HG03159 (cell line): ENCODE measurements around the gene CEP295NL.
"Not testable (repeated sequence)": the region's sequence is repeated elsewhere in the genome, so short reads cannot be mapped to it uniquely, and the experiment has no call there.

ENCODE experiments used
- ATAC-seq: cut with Tn5 transposase; IDR thresholded peaks from one replicate; pipeline ENCODE4 v1.9.1; 2021; ENCODE audit warnings: mild to moderate bottlenecking, moderate library complexity; ENCODE audit not compliant: unreplicated experiment

Gene CEP295NL

DNA sequence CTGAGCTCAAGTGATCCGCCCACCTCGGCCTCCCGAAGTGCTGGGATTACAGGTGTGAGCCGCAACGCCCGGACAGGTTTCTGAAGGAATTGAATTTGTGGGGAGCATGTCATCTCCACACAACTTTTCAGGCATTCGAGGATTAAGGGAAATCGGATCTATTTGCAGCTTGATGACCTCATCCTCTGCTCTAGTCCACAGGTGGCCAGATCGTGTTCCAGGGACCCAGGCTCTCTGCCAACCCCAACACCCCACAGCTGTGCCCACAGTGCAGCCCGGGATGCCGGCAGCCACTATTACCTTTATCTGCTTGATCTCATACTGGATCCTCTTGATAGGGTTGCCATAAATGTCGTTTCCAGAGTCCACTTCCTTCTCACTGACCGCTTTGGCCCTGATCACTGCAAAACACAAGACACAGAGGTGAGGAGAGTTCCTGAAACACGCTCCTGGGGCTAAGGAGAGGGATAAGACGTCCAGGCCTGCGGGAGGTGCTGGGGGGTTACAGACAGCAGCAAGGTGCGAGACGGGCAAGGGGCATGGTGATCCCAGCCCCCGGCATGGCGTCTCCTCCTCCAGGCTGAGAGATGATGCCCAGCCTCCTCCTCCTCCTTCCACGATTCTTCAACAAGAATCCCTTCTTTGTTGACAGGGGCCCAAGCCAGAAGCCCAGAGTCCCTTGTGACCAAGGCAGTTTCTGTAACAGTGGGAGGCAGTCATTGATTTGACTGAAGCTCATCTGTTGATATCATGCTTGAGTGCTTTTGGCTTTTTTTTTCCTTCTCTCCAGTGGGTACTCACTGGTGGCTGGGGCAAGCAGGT, 29.3 kb downstream of the CEP295NL start:
- ATAC-seq = no peak

DNA sequence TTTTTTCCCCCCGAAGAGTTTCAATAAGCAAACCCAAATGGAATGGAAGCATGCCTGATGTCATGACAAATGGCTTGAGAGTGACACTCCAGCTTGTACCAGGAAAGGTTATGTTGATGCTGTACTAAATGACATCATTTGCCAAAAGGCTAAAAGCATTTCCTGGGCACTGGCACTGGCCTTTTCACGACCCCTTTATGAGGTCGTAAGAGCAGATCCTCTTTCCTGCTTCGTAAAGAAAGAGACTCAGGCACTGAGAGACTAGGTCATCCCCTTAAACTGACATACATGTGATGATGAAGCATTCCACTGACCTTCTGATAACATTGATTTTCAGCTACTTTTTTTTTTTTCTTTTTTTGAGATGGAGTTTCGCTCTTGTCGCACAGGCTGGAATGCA, 30.5 kb downstream of the CEP295NL start:
- no peak for ATAC-seq

GRCh38 chr17:78870621-78871020, 32.4 kb downstream of the CEP295NL start:
- ATAC-seq = no peak

GRCh38 chr17:78868391-78868790, 34.6 kb downstream of the CEP295NL start:
- ATAC-seq = no peak

DNA sequence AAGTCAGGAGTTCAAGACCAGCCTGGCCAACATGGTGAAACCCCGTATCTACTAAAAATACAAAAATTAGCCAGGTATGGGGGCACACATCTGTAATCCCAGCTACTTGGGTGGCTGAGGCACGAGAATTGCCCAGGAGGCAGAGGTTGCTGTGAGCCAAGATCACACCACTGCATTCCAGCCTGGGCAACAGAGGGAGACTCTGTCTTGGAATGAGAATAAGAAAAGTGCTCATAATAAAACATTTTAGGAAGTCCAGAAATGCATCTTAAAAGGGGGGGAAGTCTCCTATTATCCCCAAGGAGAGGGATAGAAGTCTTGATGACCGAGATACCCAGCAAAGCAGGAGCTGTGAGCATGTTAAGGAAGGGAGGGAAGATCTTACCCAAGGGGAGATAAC, 36.0 kb downstream of the CEP295NL start:
- not testable (repeated sequence) for ATAC-seq

GRCh38 chr17:78865682-78866390, 37.2 kb downstream of the CEP295NL start:
- no peak for ATAC-seq

- no peak for ATAC-seq
Observed at GRCh38 chr17:78864117-78864516, 38.9 kb downstream of the CEP295NL start.

- no peak for ATAC-seq
Observed at GRCh38 chr17:78862073-78863023, 40.7 kb downstream of the CEP295NL start.

DNA sequence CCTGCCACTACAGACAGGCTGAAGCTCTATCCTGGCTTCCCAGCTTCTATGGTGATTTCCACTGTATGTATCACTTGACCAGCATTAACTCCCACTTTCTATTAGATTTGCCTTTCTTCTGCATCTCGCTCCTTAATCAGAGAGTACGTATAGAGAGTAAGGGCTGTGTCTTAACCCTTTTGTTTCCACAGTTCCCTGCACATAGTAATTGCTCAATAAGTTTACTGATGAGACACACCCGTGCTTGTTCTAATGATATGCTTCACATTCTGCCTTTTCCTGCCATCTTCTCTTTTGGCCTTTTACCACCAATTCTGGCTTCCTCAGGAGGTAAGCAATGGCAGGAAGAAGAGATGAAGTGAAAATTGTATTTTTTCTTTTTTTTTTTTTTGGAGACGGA, 41.8 kb downstream of the CEP295NL start:
- ATAC-seq = no peak

GRCh38 chr17:78859051-78859450, 44.0 kb downstream of the CEP295NL start:
- ATAC-seq = no peak

DNA sequence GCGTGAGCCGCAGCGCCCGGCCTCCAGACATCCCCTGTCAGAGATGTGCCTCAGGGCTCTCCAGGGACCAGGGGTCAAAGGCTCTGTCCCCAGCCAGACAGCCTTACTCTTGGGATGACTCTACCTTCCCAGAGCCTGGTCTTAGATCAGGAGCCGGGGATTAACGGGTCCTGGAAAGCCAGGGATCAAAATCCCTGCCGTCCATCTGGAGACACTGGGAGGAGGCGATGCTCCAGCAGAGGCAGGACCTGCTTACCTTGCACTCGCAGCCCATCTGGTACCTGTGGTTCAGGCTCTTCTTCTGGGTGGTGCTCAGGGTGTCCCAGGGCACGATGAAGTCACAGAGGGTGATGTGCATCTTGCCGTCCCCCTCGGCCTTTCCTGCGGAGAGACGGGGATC, 45.7 kb downstream of the CEP295NL start:
- ATAC-seq = no peak

- no peak for ATAC-seq
Observed at GRCh38 chr17:78855561-78856165, 47.3 kb downstream of the CEP295NL start.

DNA sequence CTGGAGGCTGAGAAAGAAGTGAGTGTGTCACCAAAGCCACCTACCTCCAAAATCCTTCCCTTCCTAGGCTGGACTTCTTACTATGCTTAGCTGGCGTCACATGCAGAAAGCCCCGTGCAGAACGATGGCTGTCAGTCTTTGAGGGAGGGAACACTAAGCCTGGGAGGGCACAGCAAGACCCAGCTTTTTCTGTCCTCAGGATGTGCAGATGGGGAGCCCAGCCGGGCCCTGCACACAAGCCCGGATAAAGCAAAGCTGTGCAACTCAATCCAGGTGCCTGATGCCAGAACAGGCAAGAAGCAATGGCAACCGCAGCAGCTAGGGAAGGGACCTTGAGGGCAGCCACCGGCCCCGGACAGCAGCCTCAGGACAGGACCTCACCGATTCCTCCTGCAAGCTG, 48.5 kb downstream of the CEP295NL start:
- ATAC-seq = no peak

DNA sequence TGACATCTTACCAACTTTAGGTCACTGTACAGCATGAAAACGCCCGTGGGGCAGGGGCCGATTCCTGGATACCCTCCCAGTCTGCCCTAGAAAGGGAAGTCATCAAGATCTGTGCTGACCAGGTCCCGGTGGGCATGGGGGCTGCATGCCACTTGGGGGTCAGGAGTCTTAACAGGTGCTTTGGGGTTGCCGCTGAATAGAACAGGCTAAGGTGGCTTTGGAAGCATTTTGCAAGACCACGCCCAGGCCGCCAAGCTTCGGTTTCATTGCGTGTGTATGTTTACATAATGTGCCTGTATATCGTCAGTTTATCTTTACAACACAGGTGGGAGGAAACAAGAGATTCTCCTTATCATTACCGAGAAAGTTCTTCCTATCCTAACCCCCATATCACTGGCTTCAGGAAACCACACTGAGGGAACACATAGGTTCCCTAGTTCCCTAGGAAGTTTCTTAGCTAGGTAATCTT, 49.0 kb downstream of the CEP295NL start:
- ATAC-seq = no peak

DNA sequence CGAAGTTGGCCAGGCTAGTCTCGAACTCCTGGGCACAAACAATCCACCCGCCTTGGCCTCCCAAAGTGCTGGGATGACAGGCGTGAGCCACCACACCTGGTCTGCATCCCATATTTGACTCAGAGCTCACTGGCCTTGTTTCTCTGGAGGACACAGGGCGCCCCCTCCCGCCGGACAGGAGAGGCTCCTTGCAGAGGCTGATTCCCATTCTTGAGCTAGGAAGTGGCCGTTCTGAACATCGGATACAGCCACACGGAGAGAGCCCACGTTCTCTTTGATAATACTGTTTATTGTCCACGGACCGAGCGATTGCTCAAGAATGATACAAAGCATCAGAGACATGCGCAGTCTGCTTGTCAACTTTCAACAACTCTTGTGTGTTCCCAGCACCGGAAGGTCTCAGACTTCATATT, 50.3 kb downstream of the CEP295NL start:
- ATAC-seq = no peak

DNA sequence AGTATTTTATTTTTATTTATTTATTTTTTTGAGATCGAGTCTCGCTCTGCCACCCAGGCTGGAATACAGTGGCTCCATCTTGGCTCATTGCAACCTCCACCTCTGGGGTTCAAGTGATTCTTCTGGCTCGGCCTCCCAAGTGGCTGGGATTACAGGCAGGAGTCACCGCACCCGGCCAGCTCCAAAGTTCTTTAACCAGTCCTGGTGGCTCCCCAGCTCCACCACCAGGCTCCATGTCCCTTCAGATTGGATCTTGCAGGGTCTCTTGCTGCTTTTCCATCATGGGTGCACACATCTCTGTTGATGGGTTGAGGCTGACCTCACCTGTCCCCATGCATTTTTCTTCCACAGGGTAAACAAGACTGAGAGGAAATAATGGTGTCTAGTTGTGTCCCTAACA, 54.0 kb downstream of the CEP295NL start:
- no peak for ATAC-seq

DNA sequence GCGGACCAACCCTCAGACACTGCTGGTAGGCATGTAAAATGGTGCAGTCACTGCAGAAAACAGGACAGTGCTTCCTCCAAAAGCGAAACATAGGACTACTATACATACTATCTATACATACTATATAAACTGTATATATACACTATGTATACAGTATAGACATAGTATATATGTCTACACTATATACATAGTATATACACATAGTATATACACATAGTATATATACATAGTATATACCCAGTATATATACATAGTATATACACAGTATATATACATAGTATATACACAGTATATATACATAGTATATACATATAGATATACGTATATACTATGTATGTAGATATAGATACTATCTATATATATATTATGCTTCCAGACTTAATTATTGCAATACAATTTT, 55.9 kb downstream of the CEP295NL start:
- ATAC-seq = no peak

GRCh38 chr17:78844301-78845005, 58.5 kb downstream of the CEP295NL start:
- ATAC-seq = no peak

- no peak for ATAC-seq
Observed at GRCh38 chr17:78842881-78843565, 60.0 kb downstream of the CEP295NL start.
